ENCODE measurements around the gene HTRA1. TPM values are rescaled to one million over a fixed set of nuclear protein-coding genes. Genes with fewer than 3 reads are reported as not detected.

The HTRA1 gene
- total RNA-seq, 4 donors from 2014 or later = 14.2 to 23.2 (median 17.2) TPM

- in situ Hi-C loops (cut with MboI; ENCODE audit: low sequenced_read_pairs in 4 of 4) (loop anchor here in 1 of 4 donors (25.0 kb wide), 1 partner anchor 114 kb away; no protein-coding TSS in a partner anchor), intact Hi-C loops (cut with DNase I; ENCODE audit: low total_unique reads) (no loop called here)
- TF ChIP-seq POLR2A (IDR thresholded peaks at IDR 0.05) (no peak), CTCF (IDR thresholded peaks at IDR 0.05 in 4 of 5, conservative IDR thresholded peaks at IDR 0.05 in 1 of 5) (no peak)
- no peak for DNase-seq
- H3K27ac ChIP-seq = no peak overlapping the region
- no peaks in the 10 kb centered on the region for H3K36me3 ChIP-seq
- H3K9me3 ChIP-seq = no peaks in the 10 kb centered on the region
- peaks cover 0 to 3% (median 0%) of the 10 kb centered on the region in 3 donors for H3K27me3 ChIP-seq
- no peak overlapping the region for H3K4me3 ChIP-seq
- ATAC-seq = no peak
- H3K4me1 ChIP-seq = no peaks in the 10 kb centered on the region
Measured at GRCh38 chr10:122551450-122551849, 90.1 kb downstream of the HTRA1 start.

- DNase-seq (no peak), ATAC-seq (no peak)
- no peak overlapping the region for H3K27ac ChIP-seq
- no peaks in the 10 kb centered on the region for H3K4me1 ChIP-seq
- no peaks in the 10 kb centered on the region for H3K36me3 ChIP-seq
- no peak overlapping the region for H3K4me3 ChIP-seq
- H3K27me3 ChIP-seq = peaks cover 0 to 8% (median 0%) of the 10 kb centered on the region in 3 donors
- TF ChIP-seq CTCF (IDR thresholded peaks at IDR 0.05 in 4 of 5, conservative IDR thresholded peaks at IDR 0.05 in 1 of 5) (no peak), POLR2A (IDR thresholded peaks at IDR 0.05) (no peak)
- in situ Hi-C loops (cut with MboI; ENCODE audit: low sequenced_read_pairs in 4 of 4) (loop anchor here in 1 of 4 donors (25.0 kb wide), 1 partner anchor 116 kb away; no protein-coding TSS in a partner anchor), intact Hi-C loops (cut with DNase I; ENCODE audit: low total_unique reads) (no loop called here)
- no peaks in the 10 kb centered on the region for H3K9me3 ChIP-seq
Measured at GRCh38 chr10:122553341-122553740, 92.0 kb downstream of the HTRA1 start.

- intact Hi-C loops (cut with DNase I; ENCODE audit: low total_unique reads) = no loop called here
- Histone ChIP-seq H3K36me3 (no peaks in the 10 kb centered on the region), H3K27ac (no peak overlapping the region), H3K4me1 (no peaks in the 10 kb centered on the region), H3K4me3 (no peak overlapping the region), H3K27me3 (peaks cover 0 to 8% (median 0%) of the 10 kb centered on the region in 3 donors), H3K9me3 (no peaks in the 10 kb centered on the region)
- ATAC-seq (no peak), DNase-seq (no peak)
- TF ChIP-seq CTCF (IDR thresholded peaks at IDR 0.05 in 4 of 5, conservative IDR thresholded peaks at IDR 0.05 in 1 of 5) (no peak), POLR2A (IDR thresholded peaks at IDR 0.05) (no peak)
- in situ Hi-C loops (cut with MboI; ENCODE audit: low sequenced_read_pairs in 4 of 4) = loop anchor here in 1 of 4 donors (25.0 kb wide), 1 partner anchor 117 kb away; no protein-coding TSS in a partner anchor
Measured at GRCh38 chr10:122554131-122555036, 93.0 kb downstream of the HTRA1 start.

GRCh38 chr10:122555442-122555841 is 94.1 kb downstream of the HTRA1 start:
- intact Hi-C loops (cut with DNase I; ENCODE audit: low total_unique reads) = no loop called here
- DNase-seq = no peak
- Histone ChIP-seq H3K4me3 (no peak overlapping the region), H3K27me3 (peaks cover 0 to 8% (median 0%) of the 10 kb centered on the region in 3 donors), H3K9me3 (no peaks in the 10 kb centered on the region), H3K27ac (no peak overlapping the region), H3K4me1 (no peaks in the 10 kb centered on the region), H3K36me3 (no peaks in the 10 kb centered on the region)
- no peak for ATAC-seq
- in situ Hi-C loops (cut with MboI; ENCODE audit: low sequenced_read_pairs in 4 of 4) = loop anchor here in 1 of 4 donors (25.0 kb wide), 1 partner anchor 118 kb away; no protein-coding TSS in a partner anchor
- no peak for TF ChIP-seq CTCF (IDR thresholded peaks at IDR 0.05 in 4 of 5, conservative IDR thresholded peaks at IDR 0.05 in 1 of 5)
- TF ChIP-seq POLR2A (IDR thresholded peaks at IDR 0.05) = no peak
